ENCODE data around the gene DUX4.
"Not testable (repeated sequence)": the region's sequence is repeated elsewhere in the genome, so short reads cannot be mapped to it uniquely, and the experiment has no call there.

DUX4 gene

GRCh38 chr4:190173428-190173827, at the start of gene DUX4:
TSS of gene DUX4 (plus strand) at chr4:190173774. CDS start at chr4:190173774, 0 bp downstream.
- DNase-seq (ENCODE audit: low read depth, low spot score) = not testable (repeated sequence)

- not testable (repeated sequence) for DNase-seq (ENCODE audit: low read depth, low spot score)
Observed at GRCh38 chr4:190175436-190175835, 1.9 kb downstream of the DUX4 start.

- not testable (repeated sequence) for DNase-seq (ENCODE audit: low read depth, low spot score)
Observed at GRCh38 chr4:190177727-190178605, 4.4 kb downstream of the DUX4 start.

- DNase-seq (ENCODE audit: low read depth, low spot score) = not testable (repeated sequence)
Observed at GRCh38 chr4:190178606-190178990, 5.0 kb downstream of the DUX4 start.

- not testable (repeated sequence) for DNase-seq (ENCODE audit: low read depth, low spot score)
Observed at GRCh38 chr4:190179030-190179739, 5.6 kb downstream of the DUX4 start.

GRCh38 chr4:190179740-190180094, 6.1 kb downstream of the DUX4 start:
- not testable (repeated sequence) for DNase-seq (ENCODE audit: low read depth, low spot score)

- DNase-seq (ENCODE audit: low read depth, low spot score) = not testable (repeated sequence)
Observed at GRCh38 chr4:190180947-190181346, 7.4 kb downstream of the DUX4 start.

GRCh38 chr4:190181481-190182100, 8.0 kb downstream of the DUX4 start:
- not testable (repeated sequence) for DNase-seq (ENCODE audit: low read depth, low spot score)

GRCh38 chr4:190203510-190203909, 29.9 kb downstream of the DUX4 start:
- DNase-seq (ENCODE audit: low read depth, low spot score) = not testable (repeated sequence)
